C4-2B (cell line): ENCODE measurements around the gene OSBPL6.

Experiments
- CTCF ChIP-seq: fragments of 450-650 bp; conservative IDR thresholded peaks from 2 replicates; pipeline ENCODE4 v1.5.1; 2017; ENCODE audit warnings: mild to moderate bottlenecking
- ZFX ChIP-seq: fragments of 450-650 bp; IDR thresholded peaks from 2 replicates; pipeline ENCODE4 v1.6.1; 2017

DNA sequence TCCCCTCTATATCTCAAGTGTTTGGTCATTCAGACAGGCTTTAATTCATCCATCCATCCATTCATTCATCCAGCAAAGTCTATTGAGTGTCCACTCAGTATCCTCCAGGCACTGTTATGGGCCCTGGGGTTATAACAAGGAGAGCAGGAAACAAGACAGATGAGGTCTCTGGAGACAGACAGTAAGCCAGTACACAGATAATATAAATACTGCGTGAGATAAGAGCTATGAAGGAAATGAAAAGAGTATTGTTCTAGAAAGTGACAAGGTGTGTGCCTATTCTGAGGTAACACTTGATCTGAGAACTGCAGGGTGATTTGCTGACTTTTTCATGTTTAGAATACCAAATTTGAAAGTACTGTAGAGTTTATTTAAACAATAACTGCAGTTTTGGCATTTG is 98.3 kb downstream of the OSBPL6 start:
- no peak for TF ChIP-seq CTCF
- TF ChIP-seq ZFX, result no peak
